Hepatic stellate cell (primary cell): ENCODE measurements around the gene LCTL.
"Not testable (repeated sequence)": the region's sequence is repeated elsewhere in the genome, so short reads cannot be mapped to it uniquely, and the experiment has no call there.

ENCODE experiments used
- DNase-seq: peaks from one replicate; pipeline ENCODE4 v3.0.0; 2011; ENCODE audit warnings: low spot score

LCTL gene

GRCh38 chr15:66500346-66500745, 65.5 kb downstream of the LCTL start:
- not testable (repeated sequence) for DNase-seq

- no peak for DNase-seq
These were observed 67.1 kb downstream of the LCTL start for GRCh38 chr15:66498501-66499386.
